Smooth muscle cell (in vitro differentiated cells): ENCODE results near the gene ST6GALNAC4. TPM values are rescaled to one million over a fixed set of nuclear protein-coding genes. Genes with fewer than 3 reads are reported as not detected.

ENCODE experiments used
- DNase-seq: peaks from one replicate; lab custom pipeline; 2025; ENCODE audit not compliant: unreplicated experiment; lab: John Stamatoyannopoulos, UW
- H2AFZ ChIP-seq: fragments of 200-600 bp; sonication (generic); 2 replicates; pipeline ENCODE4 v1.6.0; 2016; ENCODE audit warnings: antibody characterized with exemption, low read depth, mild to moderate bottlenecking
- H3F3A ChIP-seq: fragments of 200-600 bp; sonication (generic); 2 replicates; pipeline ENCODE4 v1.6.0; 2017; ENCODE audit warnings: antibody characterized with exemption, low read depth
- H3K27ac ChIP-seq: fragments of 200-600 bp; sonication (generic); 2 replicates; pipeline ENCODE4 v1.5.1; 2016; ENCODE audit warnings: low read depth, mild to moderate bottlenecking
- H3K27me3 ChIP-seq: fragments of 200-600 bp; sonication (generic); 2 replicates; pipeline ENCODE4 v1.6.1; 2016; ENCODE audit warnings: low read depth, mild to moderate bottlenecking
- H3K36me3 ChIP-seq: fragments of 200-600 bp; sonication (generic); 2 replicates; pipeline ENCODE4 v1.5.1; 2016; ENCODE audit warnings: low read depth
- H3K4me1 ChIP-seq: fragments of 200-600 bp; sonication (generic); 2 replicates; pipeline ENCODE4 v1.5.1; 2016; ENCODE audit warnings: low read depth
- H3K4me2 ChIP-seq: fragments of 200-600 bp; sonication (generic); 2 replicates; pipeline ENCODE4 v1.6.0; 2016; ENCODE audit warnings: mild to moderate bottlenecking
- H3K4me3 ChIP-seq: fragments of 200-600 bp; sonication (generic); 2 replicates; pipeline ENCODE4 v1.5.1; 2016; ENCODE audit warnings: mild to moderate bottlenecking
- H3K79me2 ChIP-seq: fragments of 200-600 bp; sonication (generic); 2 replicates; pipeline ENCODE4 v1.6.0; 2016; ENCODE audit warnings: low read depth, mild to moderate bottlenecking
- H3K9ac ChIP-seq: fragments of 200-600 bp; sonication (generic); 2 replicates; pipeline ENCODE4 v1.6.0; 2016; ENCODE audit warnings: low read depth
- H3K9me3 ChIP-seq: fragments of 200-600 bp; sonication (generic); replicated peaks from 2 replicates; pipeline ENCODE4 v1.5.1; 2016; ENCODE audit warnings: low read depth
- H4K20me1 ChIP-seq: fragments of 200-600 bp; sonication (generic); 2 replicates; pipeline ENCODE4 v1.6.0; 2016; ENCODE audit warnings: low read depth
- CTCF ChIP-seq: fragments of 200-600 bp; sonication (generic); IDR thresholded peaks from 2 replicates; pipeline ENCODE4 v1.5.1; 2017; ENCODE audit warnings: borderline replicate concordance, mild to moderate bottlenecking, antibody characterized with exemption; ENCODE audit not compliant: insufficient read depth, poor library complexity, severe bottlenecking
- WGBS: methylation state at CpG from one replicate; pipeline ENCODE4 v1.1.7; 2016; ENCODE audit warnings: low lambda C conversion rate; 5-methylcytosine and 5-hydroxymethylcytosine counted together
- polyA plus RNA-seq: library from polyadenylated mRNA; unstranded; fragments of >200 nt; fragmentation: Nextera tagmentation; extraction: Ambion mirVana; gene quantifications from 2 replicates; pipeline ENCODE4 v1.2.1, GENCODE V29; 2016
- total RNA-seq: library from RNA; depleted of rRNA; stranded (reverse); fragments of >200 nt; gene quantifications from 2 replicates; pipeline ENCODE4 v1.2.3, GENCODE V29; 2014

Gene ST6GALNAC4
- total and polyA plus RNA-seq, 2 experiments from 2014 or later, result 12.1 to 22.5 TPM

- Histone ChIP-seq H3K9me3 (no peaks in the 10 kb centered on the region), H3K27me3 (no peaks in the 10 kb centered on the region), H3K79me2 (no peaks in the 10 kb centered on the region), H3K4me2 (peak overlapping the region; percentile 68), H2AFZ (no peak overlapping the region), H3K27ac (no peak overlapping the region), H3K4me3 (no peak overlapping the region), H3K9ac (no peak overlapping the region), H3F3A (peaks cover 11% of the 10 kb centered on the region), H3K4me1 (peaks cover 4% of the 10 kb centered on the region), H4K20me1 (no peaks in the 10 kb centered on the region), H3K36me3 (no peaks in the 10 kb centered on the region)
- WGBS, result 90% methylated on average over 6 of the region's 6 CpGs
- no peak for DNase-seq
- TF ChIP-seq CTCF, result no peak
These were observed 762 bp upstream of the ST6GALNAC4 start for GRCh38 chr9:127917603-127918002.

GRCh38 chr9:127915801-127916719 lies 781 bp downstream of the ST6GALNAC4 start:
- no peak overlapping the region for H3K27ac ChIP-seq
- H3K36me3 ChIP-seq, result no peaks in the 10 kb centered on the region
- H3K4me2 ChIP-seq, result peak overlapping the region; percentile 89
- peak overlapping the region; percentile 79 for H2AFZ ChIP-seq
- TF ChIP-seq CTCF, result no peak
- no peaks in the 10 kb centered on the region for H3K9me3 ChIP-seq
- no peaks in the 10 kb centered on the region for H3K27me3 ChIP-seq
- peak overlapping the region; percentile 61 for H3K4me3 ChIP-seq
- H3F3A ChIP-seq, result peaks cover 11% of the 10 kb centered on the region
- no peaks in the 10 kb centered on the region for H3K79me2 ChIP-seq
- H3K9ac ChIP-seq, result no peak overlapping the region
- DNase-seq, result no peak
- peaks cover 4% of the 10 kb centered on the region for H3K4me1 ChIP-seq
- WGBS, result 59% methylated on average over 26 of the region's 27 CpGs
- H4K20me1 ChIP-seq, result no peaks in the 10 kb centered on the region

GRCh38 chr9:127915325-127915752 lies 1.5 kb downstream of the ST6GALNAC4 start:
- DNase-seq, result no peak
- H4K20me1 ChIP-seq, result no peaks in the 10 kb centered on the region
- H3K36me3 ChIP-seq, result no peaks in the 10 kb centered on the region
- H3K27me3 ChIP-seq, result no peaks in the 10 kb centered on the region
- no peaks in the 10 kb centered on the region for H3K79me2 ChIP-seq
- H3K4me1 ChIP-seq, result peaks cover 4% of the 10 kb centered on the region
- no peak overlapping the region for H3K27ac ChIP-seq
- H3K4me3 ChIP-seq, result no peak overlapping the region
- H3F3A ChIP-seq, result peaks cover 11% of the 10 kb centered on the region
- TF ChIP-seq CTCF, result no peak
- 85% methylated on average over 5 of the region's 5 CpGs for WGBS
- H3K4me2 ChIP-seq, result no peak overlapping the region
- no peaks in the 10 kb centered on the region for H3K9me3 ChIP-seq
- no peak overlapping the region for H2AFZ ChIP-seq
- no peak overlapping the region for H3K9ac ChIP-seq
